ENCODE results near the gene KLK1.
"Not testable (repeated sequence)": the region's sequence is repeated elsewhere in the genome, so short reads cannot be mapped to it uniquely, and the experiment has no call there.

KLK1 gene

GRCh38 chr19:50791594-50792271 is 31.9 kb downstream of the KLK1 start:
- no peak for DNase-seq
- Mint-ChIP-seq H3K9me3 (no peaks in the 10 kb centered on the region), H3K36me3 (ENCODE audit: low read depth) (no peaks in the 10 kb centered on the region), H3K27ac (no peak overlapping the region), H3K27me3 (ENCODE audit: low read depth, poor library complexity) (peaks cover 3% of the 10 kb centered on the region), H3K4me3 (no peak overlapping the region), H3K4me1 (peaks cover 8% of the 10 kb centered on the region)
- TF ChIP-seq, protein P1, sequence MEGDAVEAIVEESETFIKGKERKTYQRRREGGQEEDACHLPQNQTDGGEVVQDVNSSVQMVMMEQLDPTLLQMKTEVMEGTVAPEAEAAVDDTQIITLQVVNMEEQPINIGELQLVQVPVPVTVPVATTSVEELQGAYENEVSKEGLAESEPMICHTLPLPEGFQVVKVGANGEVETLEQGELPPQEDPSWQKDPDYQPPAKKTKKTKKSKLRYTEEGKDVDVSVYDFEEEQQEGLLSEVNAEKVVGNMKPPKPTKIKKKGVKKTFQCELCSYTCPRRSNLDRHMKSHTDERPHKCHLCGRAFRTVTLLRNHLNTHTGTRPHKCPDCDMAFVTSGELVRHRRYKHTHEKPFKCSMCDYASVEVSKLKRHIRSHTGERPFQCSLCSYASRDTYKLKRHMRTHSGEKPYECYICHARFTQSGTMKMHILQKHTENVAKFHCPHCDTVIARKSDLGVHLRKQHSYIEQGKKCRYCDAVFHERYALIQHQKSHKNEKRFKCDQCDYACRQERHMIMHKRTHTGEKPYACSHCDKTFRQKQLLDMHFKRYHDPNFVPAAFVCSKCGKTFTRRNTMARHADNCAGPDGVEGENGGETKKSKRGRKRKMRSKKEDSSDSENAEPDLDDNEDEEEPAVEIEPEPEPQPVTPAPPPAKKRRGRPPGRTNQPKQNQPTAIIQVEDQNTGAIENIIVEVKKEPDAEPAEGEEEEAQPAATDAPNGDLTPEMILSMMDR (IDR thresholded peaks at IDR 0.05), result no peak

GRCh38 chr19:50790922-50791467 is 32.6 kb downstream of the KLK1 start:
- DNase-seq, result no peak
- TF ChIP-seq, protein P1 (IDR thresholded peaks at IDR 0.05), result no peak
- peaks cover 12% of the 10 kb centered on the region for H3K4me1 Mint-ChIP-seq
- peaks cover 3% of the 10 kb centered on the region for H3K27me3 Mint-ChIP-seq (ENCODE audit: low read depth, poor library complexity)
- no peaks in the 10 kb centered on the region for H3K36me3 Mint-ChIP-seq (ENCODE audit: low read depth)
- no peaks in the 10 kb centered on the region for H3K9me3 Mint-ChIP-seq
- H3K27ac Mint-ChIP-seq, result no peak overlapping the region
- no peak overlapping the region for H3K4me3 Mint-ChIP-seq

- H3K9me3 Mint-ChIP-seq, result no peaks in the 10 kb centered on the region
- H3K36me3 Mint-ChIP-seq (ENCODE audit: low read depth), result no peaks in the 10 kb centered on the region
- no peak for DNase-seq
- peaks cover 18% of the 10 kb centered on the region for H3K4me1 Mint-ChIP-seq
- no peak within 1 kb of the TSS for H3K4me3 Mint-ChIP-seq
- H3K27me3 Mint-ChIP-seq (ENCODE audit: low read depth, poor library complexity), result peaks cover 3% of the 10 kb centered on the region
- H3K27ac Mint-ChIP-seq, result no peak within 1 kb of the TSS
- TF ChIP-seq, protein P1 (IDR thresholded peaks at IDR 0.05), result no peak
Measured at GRCh38 chr19:50790396-50790795, 33.2 kb downstream of the KLK1 start, which contains the start of gene ACP4. TSS of gene ACP4 (plus strand) at chr19:50790415. CDS start at chr19:50790415, 0 bp downstream.

- DNase-seq, result no peak
- H3K4me3 Mint-ChIP-seq, result no peak overlapping the region
- peaks cover 40% of the 10 kb centered on the region for H3K4me1 Mint-ChIP-seq
- H3K27me3 Mint-ChIP-seq (ENCODE audit: low read depth, poor library complexity), result peaks cover 27% of the 10 kb centered on the region
- H3K36me3 Mint-ChIP-seq (ENCODE audit: low read depth), result no peaks in the 10 kb centered on the region
- H3K27ac Mint-ChIP-seq, result peak overlapping the region; percentile 83
- TF ChIP-seq, protein P1 (IDR thresholded peaks at IDR 0.05), result no peak
- H3K9me3 Mint-ChIP-seq, result no peaks in the 10 kb centered on the region
Measured at GRCh38 chr19:50785329-50785728, 38.3 kb downstream of the KLK1 start.

- H3K27ac Mint-ChIP-seq, result peak overlapping the region; percentile 69
- H3K4me3 Mint-ChIP-seq, result no peak overlapping the region
- TF ChIP-seq, protein P1 (IDR thresholded peaks at IDR 0.05), result no peak
- H3K27me3 Mint-ChIP-seq (ENCODE audit: low read depth, poor library complexity), result peaks cover 33% of the 10 kb centered on the region
- H3K36me3 Mint-ChIP-seq (ENCODE audit: low read depth), result no peaks in the 10 kb centered on the region
- no peak for DNase-seq
- H3K9me3 Mint-ChIP-seq, result no peaks in the 10 kb centered on the region
- H3K4me1 Mint-ChIP-seq, result peaks cover 46% of the 10 kb centered on the region
Measured at GRCh38 chr19:50784710-50785109, 38.9 kb downstream of the KLK1 start.

DNA sequence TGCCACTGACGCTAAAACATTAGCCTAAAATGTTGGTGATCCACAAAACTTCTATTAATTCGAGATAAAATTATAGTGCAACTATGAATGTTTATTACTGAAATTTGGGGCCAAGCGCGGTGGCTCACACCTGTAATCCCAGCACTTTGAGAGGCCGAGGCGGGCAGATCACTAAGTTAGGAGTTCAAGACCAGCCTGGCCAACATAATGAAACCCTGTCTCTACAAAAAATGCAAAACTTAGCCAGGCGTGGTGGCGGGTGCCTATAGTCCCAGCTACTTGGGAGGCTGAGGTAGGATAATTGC is 39.8 kb downstream of the KLK1 start:
- Mint-ChIP-seq H3K27me3 (ENCODE audit: low read depth, poor library complexity) (peaks cover 42% of the 10 kb centered on the region), H3K4me1 (peaks cover 55% of the 10 kb centered on the region)
- not testable (repeated sequence) for H3K36me3 Mint-ChIP-seq (ENCODE audit: low read depth); DNase-seq; H3K27ac Mint-ChIP-seq; H3K9me3 Mint-ChIP-seq; H3K4me3 Mint-ChIP-seq
